Panc1 (cell line): ENCODE data around the gene ABHD2. TPM values are rescaled to one million over a fixed set of nuclear protein-coding genes. Genes with fewer than 3 reads are reported as not detected.

Source experiments
- ATAC-seq: fragments of 200-7000 bp; cut with Tn5 transposase; 2 replicates; pipeline ENCODE4 v1.9.1; 2020; ENCODE audit warnings: mild to moderate bottlenecking, moderate library complexity
- BruUV-seq: library from RNA; stranded (reverse); fragments of 400-500 nt; replicated peaks from 2 replicates; lab custom pipeline; 2021; lab: Mats Ljungman, UMichigan
- CTCF ChIA-PET: fragments of 300-600 bp; sonication (Branson Sonifier 250); formaldehyde crosslinking; loops from one replicate; lab custom pipeline; 2022; ENCODE audit warnings: antibody characterized with exemption; lab: Charles Lee
- POLR2A ChIA-PET: fragments of 300-600 bp; sonication (Branson Sonifier 250); formaldehyde crosslinking; loops from one replicate; lab custom pipeline; 2022; ENCODE audit warnings: antibody characterized with exemption; lab: Charles Lee
- DNase-seq: peaks from one replicate; pipeline ENCODE4 v3.0.0-alpha.2; 2010; ENCODE audit warnings: low read depth, low spot score
- H3K27ac ChIP-seq: 2 replicates; pipeline ENCODE4 v1.5.1; 2011; ENCODE audit warnings: mild to moderate bottlenecking, low read length, inconsistent platforms
- H3K27me3 ChIP-seq: fragments of 200-500 bp; sonication (Bioruptor generic); 2 replicates; pipeline ENCODE4 v1.6.0; 2014; ENCODE audit warnings: low read length, inconsistent platforms; ENCODE audit not compliant: control insufficient read depth, insufficient read depth
- H3K36me3 ChIP-seq: fragments of 200-500 bp; sonication (Bioruptor generic); 2 replicates; pipeline ENCODE4 v1.5.1; 2014; ENCODE audit warnings: inconsistent platforms, mild to moderate bottlenecking, low read length, moderate library complexity; ENCODE audit not compliant: control insufficient read depth, insufficient read depth
- H3K4me1 ChIP-seq: 2 replicates; pipeline ENCODE4 v1.5.1; 2011; ENCODE audit warnings: inconsistent platforms, mild to moderate bottlenecking, low read length, moderate library complexity; ENCODE audit not compliant: control insufficient read depth, insufficient read depth
- H3K4me3 ChIP-seq, 2 experiments: 2 replicates each; pipeline ENCODE4 v1.5.1; 2011 to 2012; ENCODE audit warnings: low read depth in 2 of 2, low read length in 2 of 2, mild to moderate bottlenecking in 2 of 2, inconsistent platforms in 1 of 2, moderate library complexity in 1 of 2
- H3K9me3 ChIP-seq: fragments of 200-500 bp; sonication (Bioruptor generic); 2 replicates; pipeline ENCODE4 v1.5.1; 2014; ENCODE audit warnings: low read depth, mild to moderate bottlenecking, inconsistent platforms, low read length, moderate library complexity; ENCODE audit not compliant: control insufficient read depth, insufficient read depth
- POLR2AphosphoS5 ChIP-seq: IDR thresholded peaks from 2 replicates; pipeline ENCODE4 v1.6.1; 2012; ENCODE audit warnings: mild to moderate bottlenecking, low read depth, low read length, moderate library complexity
- SIN3A ChIP-seq: IDR thresholded peaks from 2 replicates; pipeline ENCODE4 v1.6.1; 2012; ENCODE audit warnings: low read depth, mild to moderate bottlenecking, low read length, moderate library complexity, borderline replicate concordance; ENCODE audit not compliant: insufficient read depth
- TCF7L2 ChIP-seq: IDR thresholded peaks from 2 replicates; pipeline ENCODE4 v1.6.1; 2011; ENCODE audit warnings: mild to moderate bottlenecking, low read depth, low read length, inconsistent platforms
- in situ Hi-C: cut with HindIII; loops from 2 replicates; pipeline ENCODE4 v1.10.0; 2016; ENCODE audit warnings: low sequenced_read_pairs, low pct_unique_long_range_greater_than_20kb
- intact Hi-C: fragments of 100-400 bp; cut with micrococcal nuclease; formaldehyde crosslinking; loops from one replicate; pipeline ENCODE4 v1.10.0; 2022; ENCODE audit not compliant: unreplicated experiment
- total RNA-seq: library from RNA; stranded (reverse); gene quantifications from one replicate; pipeline ENCODE4 v1.2.1, GENCODE V29; 2021; ENCODE audit not compliant: unreplicated experiment
- TF ChIP-seq, protein P1 (sequence below), 2 experiments: IDR thresholded peaks; 2 replicates each; pipeline ENCODE4 v1.6.1; 2011 to 2012; ENCODE audit warnings: low read depth in 2 of 2, control low read depth in 1 of 2, low read length in 1 of 2, mild to moderate bottlenecking in 1 of 2, moderate library complexity in 1 of 2; ENCODE audit not compliant: insufficient read depth in 1 of 2
- TF ChIP-seq, protein P2 (sequence below): fragments of 450-650 bp; IDR thresholded peaks from 2 replicates; pipeline ENCODE4 v1.5.1; 2017; ENCODE audit warnings: mild to moderate bottlenecking

Gene ABHD2
- total RNA-seq, 1 experiment from 2014 or later = 95.0 TPM

DNA sequence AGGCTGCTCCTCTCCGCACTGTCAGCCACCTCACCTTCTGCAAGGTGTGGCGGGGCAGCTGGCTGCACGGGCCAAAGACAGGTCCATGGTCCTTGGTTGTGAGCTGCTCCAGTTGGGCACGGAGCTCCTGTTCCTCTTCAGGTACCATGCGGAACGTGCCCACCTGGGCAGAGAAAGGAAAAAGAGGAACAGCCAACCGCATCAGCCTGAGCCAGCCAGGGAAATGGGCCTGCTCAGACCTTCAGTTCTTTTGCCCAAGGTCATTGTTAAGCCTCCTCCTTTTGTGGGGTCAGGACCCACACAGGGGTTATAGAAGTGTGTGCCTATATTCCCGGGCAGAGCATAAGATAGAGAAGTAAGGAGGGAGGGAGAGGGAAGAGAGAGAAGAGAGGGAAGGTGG is 130.3 kb downstream of the ABHD2 start:
- no peak overlapping the region for H3K27ac ChIP-seq
- intact Hi-C loops = no loop called here
- TF ChIP-seq, protein P1, sequence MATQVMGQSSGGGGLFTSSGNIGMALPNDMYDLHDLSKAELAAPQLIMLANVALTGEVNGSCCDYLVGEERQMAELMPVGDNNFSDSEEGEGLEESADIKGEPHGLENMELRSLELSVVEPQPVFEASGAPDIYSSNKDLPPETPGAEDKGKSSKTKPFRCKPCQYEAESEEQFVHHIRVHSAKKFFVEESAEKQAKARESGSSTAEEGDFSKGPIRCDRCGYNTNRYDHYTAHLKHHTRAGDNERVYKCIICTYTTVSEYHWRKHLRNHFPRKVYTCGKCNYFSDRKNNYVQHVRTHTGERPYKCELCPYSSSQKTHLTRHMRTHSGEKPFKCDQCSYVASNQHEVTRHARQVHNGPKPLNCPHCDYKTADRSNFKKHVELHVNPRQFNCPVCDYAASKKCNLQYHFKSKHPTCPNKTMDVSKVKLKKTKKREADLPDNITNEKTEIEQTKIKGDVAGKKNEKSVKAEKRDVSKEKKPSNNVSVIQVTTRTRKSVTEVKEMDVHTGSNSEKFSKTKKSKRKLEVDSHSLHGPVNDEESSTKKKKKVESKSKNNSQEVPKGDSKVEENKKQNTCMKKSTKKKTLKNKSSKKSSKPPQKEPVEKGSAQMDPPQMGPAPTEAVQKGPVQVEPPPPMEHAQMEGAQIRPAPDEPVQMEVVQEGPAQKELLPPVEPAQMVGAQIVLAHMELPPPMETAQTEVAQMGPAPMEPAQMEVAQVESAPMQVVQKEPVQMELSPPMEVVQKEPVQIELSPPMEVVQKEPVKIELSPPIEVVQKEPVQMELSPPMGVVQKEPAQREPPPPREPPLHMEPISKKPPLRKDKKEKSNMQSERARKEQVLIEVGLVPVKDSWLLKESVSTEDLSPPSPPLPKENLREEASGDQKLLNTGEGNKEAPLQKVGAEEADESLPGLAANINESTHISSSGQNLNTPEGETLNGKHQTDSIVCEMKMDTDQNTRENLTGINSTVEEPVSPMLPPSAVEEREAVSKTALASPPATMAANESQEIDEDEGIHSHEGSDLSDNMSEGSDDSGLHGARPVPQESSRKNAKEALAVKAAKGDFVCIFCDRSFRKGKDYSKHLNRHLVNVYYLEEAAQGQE (IDR thresholded peaks at IDR 0.05; ENCODE audit: insufficient read depth in 1 of 2, low read depth in 2 of 2, low read length in 1 of 2) = no peak
- TF ChIP-seq, protein P2, sequence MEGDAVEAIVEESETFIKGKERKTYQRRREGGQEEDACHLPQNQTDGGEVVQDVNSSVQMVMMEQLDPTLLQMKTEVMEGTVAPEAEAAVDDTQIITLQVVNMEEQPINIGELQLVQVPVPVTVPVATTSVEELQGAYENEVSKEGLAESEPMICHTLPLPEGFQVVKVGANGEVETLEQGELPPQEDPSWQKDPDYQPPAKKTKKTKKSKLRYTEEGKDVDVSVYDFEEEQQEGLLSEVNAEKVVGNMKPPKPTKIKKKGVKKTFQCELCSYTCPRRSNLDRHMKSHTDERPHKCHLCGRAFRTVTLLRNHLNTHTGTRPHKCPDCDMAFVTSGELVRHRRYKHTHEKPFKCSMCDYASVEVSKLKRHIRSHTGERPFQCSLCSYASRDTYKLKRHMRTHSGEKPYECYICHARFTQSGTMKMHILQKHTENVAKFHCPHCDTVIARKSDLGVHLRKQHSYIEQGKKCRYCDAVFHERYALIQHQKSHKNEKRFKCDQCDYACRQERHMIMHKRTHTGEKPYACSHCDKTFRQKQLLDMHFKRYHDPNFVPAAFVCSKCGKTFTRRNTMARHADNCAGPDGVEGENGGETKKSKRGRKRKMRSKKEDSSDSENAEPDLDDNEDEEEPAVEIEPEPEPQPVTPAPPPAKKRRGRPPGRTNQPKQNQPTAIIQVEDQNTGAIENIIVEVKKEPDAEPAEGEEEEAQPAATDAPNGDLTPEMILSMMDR = no peak
- no peak for TF ChIP-seq POLR2AphosphoS5
- no peak for TF ChIP-seq TCF7L2
- TF ChIP-seq SIN3A = no peak
- H3K4me3 ChIP-seq = no peak overlapping the region
- H3K9me3 ChIP-seq = no peaks in the 10 kb centered on the region
- H3K36me3 ChIP-seq = no peaks in the 10 kb centered on the region
- ChIA-PET CTCF (no interaction called here), POLR2A (no interaction called here)
- DNase-seq (no peak), ATAC-seq (no peak)
- H3K4me1 ChIP-seq = no peaks in the 10 kb centered on the region
- in situ Hi-C loops = no loop called here
- BruUV-seq = no TSS peak
- H3K27me3 ChIP-seq = no peaks in the 10 kb centered on the region

DNA sequence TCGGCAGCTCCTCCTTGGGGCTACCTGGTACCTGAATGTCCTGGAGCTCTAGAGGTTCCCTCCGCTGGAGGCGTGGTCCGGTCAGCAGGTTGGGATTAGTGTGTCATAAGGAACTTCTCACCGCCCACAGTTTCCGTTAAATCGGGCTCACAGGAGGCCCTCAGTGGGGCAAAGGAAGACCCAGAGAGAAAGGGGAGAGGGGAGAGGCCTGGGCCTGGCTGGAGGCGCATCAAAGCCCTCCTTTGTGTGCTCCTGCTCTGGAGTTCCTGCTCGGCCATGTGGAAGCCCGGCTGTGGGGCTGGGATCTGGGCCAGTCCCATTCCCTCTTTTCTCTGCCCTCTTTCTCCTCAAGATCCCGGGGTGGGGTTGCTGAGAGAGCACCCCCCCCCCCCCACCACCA is 133.3 kb downstream of the ABHD2 start, which contains the start of gene RLBP1:
TSS of gene RLBP1 (minus strand) at position 37 of the 400 bp plus-strand sequence. CDS start 2,604 bp downstream, outside the sequence.
- TF ChIP-seq, protein P1 (IDR thresholded peaks at IDR 0.05; ENCODE audit: insufficient read depth in 1 of 2, low read depth in 2 of 2, low read length in 1 of 2) = no peak
- TF ChIP-seq POLR2AphosphoS5 = no peak
- TF ChIP-seq, protein P2 = no peak
- no peak for TF ChIP-seq TCF7L2
- TF ChIP-seq SIN3A = no peak
- DNase-seq (no peak), ATAC-seq (no peak)
- CTCF ChIA-PET = interaction anchor here (0.7 kb wide), 2 partner anchors 15 to 136 kb away, joined by 4 read pairs; no protein-coding TSS in a partner anchor
- no peaks in the 10 kb centered on the region for H3K36me3 ChIP-seq
- no peaks in the 10 kb centered on the region for H3K4me1 ChIP-seq
- POLR2A ChIA-PET = no interaction called here
- no peaks in the 10 kb centered on the region for H3K9me3 ChIP-seq
- BruUV-seq = no TSS peak
- no peak within 1 kb of the TSS for H3K27ac ChIP-seq
- H3K27me3 ChIP-seq = no peaks in the 10 kb centered on the region
- intact Hi-C loops = no loop called here
- in situ Hi-C loops = no loop called here
- no peak within 1 kb of the TSS for H3K4me3 ChIP-seq
